ENCODE data around the gene GPX1. TPM values are rescaled to one million over a fixed set of nuclear protein-coding genes. Genes with fewer than 3 reads are reported as not detected.

GPX1 gene
- total and polyA plus RNA-seq, 4 donors, result 87.0 to 412 (median 219) TPM

GRCh38 chr3:49362561-49362960 is 4.4 kb upstream of the GPX1 start:
- TF ChIP-seq TAF1 (conservative IDR thresholded peaks at IDR 0.05) (no peak), SP1 (IDR thresholded peaks at IDR 0.05) (no peak), FOXA2 (IDR thresholded peaks at IDR 0.05) (no peak), HNF4A (conservative IDR thresholded peaks at IDR 0.05) (no peak), EGR1 (IDR thresholded peaks at IDR 0.05; ENCODE audit: low read depth in 2 of 2) (no peak), NR2F2 (IDR thresholded peaks at IDR 0.05) (no peak), GABPA (IDR thresholded peaks at IDR 0.05 in 1 of 2, conservative IDR thresholded peaks at IDR 0.05 in 1 of 2) (no peak), FOXA1 (IDR thresholded peaks at IDR 0.05) (no peak), ATF3 (IDR thresholded peaks at IDR 0.05) (no peak), REST (IDR thresholded peaks at IDR 0.05) (no peak), ZBTB33 (IDR thresholded peaks at IDR 0.05) (no peak), RXRA (IDR thresholded peaks at IDR 0.05) (no peak), HNF4G (IDR thresholded peaks at IDR 0.05) (no peak), JUND (IDR thresholded peaks at IDR 0.05) (no peak), CTCF (IDR thresholded peaks at IDR 0.05; ENCODE audit: low read depth, low read length, missing input control) (no peak), YY1 (IDR thresholded peaks at IDR 0.05) (no peak), RAD21 (IDR thresholded peaks at IDR 0.05) (no peak), MAX (IDR thresholded peaks at IDR 0.05) (no peak)
- 92% methylated on average over 3 of the region's 3 CpGs for WGBS
- no peaks in the 10 kb centered on the region for H3K9me3 ChIP-seq (ENCODE audit: control insufficient read depth in 4 of 4, low read length in 3 of 4)
- peaks cover 14 to 41% (median 27%) of the 10 kb centered on the region in 4 donors for H3K36me3 ChIP-seq (ENCODE audit: control insufficient read depth in 4 of 4, insufficient read depth in 3 of 4, low read depth in 1 of 4, low read length in 3 of 4)
- DNase-seq (ENCODE audit: low spot score), result no peak
- no peak overlapping the region for H3K9ac ChIP-seq (ENCODE audit: low read depth in 1 of 2, low read length in 2 of 2)
- no peak overlapping the region for H3K4me3 ChIP-seq (ENCODE audit: low read depth in 1 of 3, low read length in 3 of 3)
- H3K4me1 ChIP-seq (ENCODE audit: control insufficient read depth in 4 of 4, insufficient read depth in 4 of 4, low read length in 3 of 4), result peaks cover 1 to 14% (median 9%) of the 10 kb centered on the region in 4 donors
- H3K27ac ChIP-seq (ENCODE audit: low read depth in 1 of 2, low read length in 2 of 2), result no peak overlapping the region
- no peaks in the 10 kb centered on the region for H3K27me3 ChIP-seq (ENCODE audit: control insufficient read depth in 4 of 4, insufficient read depth in 4 of 4, low read length in 3 of 4)
